HG03025 (cell line): Measurements from ENCODE around the gene CRAMP1.
"Not testable (repeated sequence)": the region's sequence is repeated elsewhere in the genome, so short reads cannot be mapped to it uniquely, and the experiment has no call there.

Source experiments
- ATAC-seq: cut with Tn5 transposase; IDR thresholded peaks from one replicate; pipeline ENCODE4 v1.9.1; 2021; ENCODE audit warnings: mild to moderate bottlenecking, moderate library complexity; ENCODE audit not compliant: unreplicated experiment, low FRiP score

The CRAMP1 gene

DNA sequence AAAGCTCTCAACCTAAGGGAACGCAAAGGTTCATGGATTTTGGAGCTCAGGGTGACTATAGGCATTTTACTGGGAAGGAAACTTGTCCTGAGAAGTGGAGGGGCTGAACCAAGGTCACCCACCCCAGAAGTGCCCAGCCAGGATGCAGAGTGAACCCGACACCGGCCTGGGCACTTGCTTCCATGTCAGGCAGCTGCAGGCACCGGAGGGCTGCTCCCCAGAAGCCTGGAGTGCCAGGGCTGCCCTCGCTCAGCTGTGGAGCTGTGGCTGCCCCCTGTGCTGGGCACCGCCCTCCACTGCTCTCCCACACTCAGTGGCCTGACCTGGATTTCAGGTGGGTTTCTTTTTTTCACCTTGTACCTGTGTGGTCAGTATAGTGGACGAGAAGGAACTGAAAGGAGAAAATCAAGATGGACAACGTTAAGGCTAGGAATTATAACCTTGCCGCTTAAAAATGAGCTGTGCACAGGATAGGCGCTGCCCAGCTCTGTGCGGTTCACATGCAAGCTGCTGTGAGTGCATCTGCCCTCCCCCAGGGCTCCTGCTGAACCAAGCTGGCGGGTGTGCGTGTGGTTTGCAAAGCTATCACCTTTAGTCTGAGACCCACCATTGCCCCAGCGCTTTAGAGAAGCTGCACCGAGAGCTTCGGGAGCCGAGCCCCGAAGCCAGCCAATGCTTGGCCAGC, 96.1 kb downstream of the CRAMP1 start:
- no peak for ATAC-seq

- no peak for ATAC-seq
These were observed 96.6 kb downstream of the CRAMP1 start for GRCh38 chr16:1708768-1709180.

DNA sequence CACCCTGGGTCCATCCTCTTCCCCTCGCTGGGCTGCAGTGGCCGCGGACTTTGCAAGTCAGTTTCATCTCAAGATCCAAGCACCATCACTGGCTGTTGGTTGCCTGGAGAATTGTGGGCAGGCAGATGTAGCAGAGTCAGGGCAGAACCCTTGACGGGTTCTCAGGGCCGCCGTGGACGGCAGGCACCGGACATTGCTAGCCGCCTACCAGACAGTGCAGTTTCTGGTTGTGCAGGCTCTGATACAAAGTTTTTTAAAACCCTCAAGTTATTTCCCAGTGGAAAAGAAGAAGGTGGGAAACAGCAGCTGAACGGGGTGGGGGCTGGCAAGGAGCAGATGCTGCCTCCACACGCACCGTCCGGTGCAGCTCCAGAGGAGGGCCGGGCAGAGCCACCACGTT, 97.2 kb downstream of the CRAMP1 start:
- no peak for ATAC-seq

- ATAC-seq: no peak
These were observed 98.8 kb downstream of the CRAMP1 start for GRCh38 chr16:1710811-1711507.

GRCh38 chr16:1712791-1713261, 100.7 kb downstream of the CRAMP1 start:
- no peak for ATAC-seq

- no peak for ATAC-seq
These were observed 101.2 kb downstream of the CRAMP1 start for GRCh38 chr16:1713331-1713730.

GRCh38 chr16:1713933-1714332, 101.8 kb downstream of the CRAMP1 start:
- ATAC-seq: no peak

DNA sequence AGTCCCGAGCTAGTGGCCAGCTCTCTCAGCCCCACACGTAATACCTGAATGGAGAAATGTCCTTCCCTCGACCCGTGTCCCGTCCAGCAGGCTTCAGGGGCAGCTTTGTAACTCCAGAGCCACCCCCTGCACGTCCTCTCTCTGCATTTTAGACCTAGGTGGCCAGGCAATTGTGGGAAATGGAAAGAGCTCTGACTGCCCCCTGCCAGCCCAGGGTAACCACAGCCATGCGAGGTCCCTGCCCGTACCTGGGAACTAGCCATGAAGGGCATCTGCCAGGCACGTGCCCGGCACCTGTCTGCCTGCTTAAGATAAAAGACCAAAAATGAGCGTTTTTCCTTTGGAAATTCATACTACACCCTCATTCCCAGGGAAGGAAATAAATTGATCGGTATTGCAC, 103.1 kb downstream of the CRAMP1 start:
- no peak for ATAC-seq

GRCh38 chr16:1718236-1718635, 106.1 kb downstream of the CRAMP1 start:
- ATAC-seq: not testable (repeated sequence)

DNA sequence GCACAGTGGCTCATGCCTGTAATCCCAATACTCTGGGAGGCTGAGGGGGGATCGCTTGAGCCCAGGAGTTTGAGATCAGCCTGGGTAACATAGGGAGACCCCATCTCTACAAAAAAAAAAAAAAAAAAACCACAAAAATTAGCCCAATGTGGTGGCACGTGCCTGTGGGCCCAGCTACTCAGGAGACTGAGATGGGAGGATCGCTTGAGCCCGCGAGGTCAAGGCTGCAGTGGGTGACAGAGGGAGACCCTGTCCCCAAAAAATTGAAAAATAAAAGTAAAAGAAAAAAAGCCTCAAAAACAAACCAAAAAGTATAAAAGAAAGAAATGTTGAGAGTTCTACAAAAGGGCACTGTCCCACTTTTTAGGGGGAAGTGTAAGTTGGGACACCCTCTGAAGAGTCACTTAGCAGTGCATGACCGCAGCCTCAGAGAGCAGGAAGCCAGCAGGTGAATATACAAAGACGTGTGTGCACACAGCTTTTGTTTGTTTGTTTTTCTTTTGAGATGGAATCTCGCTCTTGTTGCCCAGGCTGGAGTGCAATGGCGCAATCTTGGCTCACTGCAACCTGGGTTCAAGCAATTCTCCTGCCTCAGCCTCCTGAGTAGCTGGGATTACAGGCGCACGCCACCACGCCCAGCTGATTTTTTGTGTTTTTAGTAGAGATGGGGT, 107.5 kb downstream of the CRAMP1 start:
- ATAC-seq: not testable (repeated sequence)

GRCh38 chr16:1721372-1721771, 109.2 kb downstream of the CRAMP1 start:
- ATAC-seq: no peak

DNA sequence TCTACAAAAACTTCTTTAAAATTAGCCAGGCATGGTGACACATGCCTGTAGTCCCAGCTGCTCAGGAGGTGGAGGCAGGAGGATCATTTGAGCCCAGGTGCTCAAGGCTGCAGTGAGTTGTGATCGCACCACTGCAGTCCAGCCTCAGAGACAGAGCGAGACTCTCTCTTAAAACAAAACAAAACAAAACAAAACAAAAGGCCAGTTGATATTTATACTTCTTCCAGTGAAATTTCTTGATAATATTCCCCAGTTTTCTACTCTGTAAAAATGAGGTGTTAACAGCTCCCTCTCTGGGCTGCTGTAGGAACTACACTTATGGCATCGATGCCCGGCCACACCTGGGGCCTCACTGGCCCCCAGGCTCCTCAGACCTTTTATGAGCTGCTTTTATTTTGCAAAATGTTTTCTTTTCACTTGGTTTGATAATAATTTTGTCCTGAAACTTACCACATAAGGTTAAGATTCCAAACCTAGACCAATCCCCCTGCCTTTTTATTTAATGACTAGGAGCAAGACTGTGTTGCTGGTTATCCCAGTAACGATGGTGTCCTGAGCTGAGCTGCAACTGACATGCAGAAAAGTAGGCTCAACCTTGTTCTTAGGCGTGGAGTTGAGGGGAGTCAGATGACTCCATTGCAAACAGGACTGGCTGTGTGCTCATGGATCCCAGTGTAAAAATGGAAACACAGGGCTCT, 111.4 kb downstream of the CRAMP1 start:
- no peak for ATAC-seq

DNA sequence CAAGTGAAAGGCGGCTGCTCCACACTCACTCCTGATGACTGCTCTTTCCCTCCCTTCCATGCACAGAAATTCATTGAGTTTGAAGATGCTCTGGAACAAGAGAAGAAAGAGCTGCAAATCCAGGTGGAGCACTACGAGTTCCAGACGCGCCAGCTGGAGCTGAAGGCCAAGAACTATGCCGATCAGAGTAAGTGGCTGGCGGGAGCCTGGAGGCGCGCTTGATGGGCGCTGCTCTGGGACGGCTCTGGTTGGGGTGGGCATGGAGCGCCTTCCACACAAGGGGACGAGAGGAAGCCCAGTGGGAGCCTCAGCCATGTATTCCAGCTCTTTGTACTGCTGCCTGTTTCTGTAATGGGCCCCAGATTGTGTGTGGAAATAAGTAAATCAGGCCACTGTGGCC, 112.3 kb downstream of the CRAMP1 start:
- ATAC-seq: no peak

GRCh38 chr16:1726661-1727502, 114.7 kb downstream of the CRAMP1 start:
- no peak for ATAC-seq
